ENCODE results near the gene TEX48.

Gene TEX48

DNA sequence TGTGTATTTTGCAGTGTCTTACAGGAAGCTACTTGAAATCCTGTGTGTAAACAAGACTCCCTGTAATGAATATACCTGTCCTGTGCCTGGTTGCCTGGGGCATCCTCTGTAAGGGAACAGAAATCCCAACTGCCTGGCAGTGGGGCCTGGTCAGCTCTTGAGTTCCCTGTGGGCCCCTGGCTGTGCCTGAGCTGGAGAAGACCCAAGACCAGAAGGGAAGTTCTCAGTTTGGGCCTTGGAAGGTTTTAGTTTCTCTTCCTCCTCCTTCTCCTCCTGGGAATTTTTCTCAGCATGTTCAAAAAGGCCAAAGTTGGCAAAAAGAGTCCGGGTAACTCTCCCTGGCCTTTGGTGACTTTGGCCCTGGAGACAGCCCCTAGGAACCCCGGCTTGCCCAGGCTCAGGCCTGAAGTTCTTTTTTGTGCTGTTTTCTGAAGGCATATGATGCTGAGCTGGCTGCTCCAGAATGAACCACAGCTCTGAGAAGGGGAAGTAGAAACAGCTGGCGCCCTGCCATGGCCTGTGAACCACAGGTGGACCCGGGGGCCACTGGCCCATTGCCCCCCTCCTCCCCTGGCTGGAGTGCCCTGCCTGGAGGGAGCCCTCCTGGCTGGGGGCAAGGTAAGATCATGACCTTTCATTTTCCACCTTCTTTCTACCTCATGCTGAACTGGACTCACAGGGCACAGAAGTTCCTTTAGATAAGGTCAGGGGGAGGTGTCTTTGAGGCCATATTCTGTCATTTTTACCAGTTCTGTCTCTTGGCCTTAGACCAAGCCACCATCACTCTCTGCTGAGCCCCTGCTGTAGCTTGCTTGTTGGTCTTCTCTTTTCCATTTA lies 65.1 kb downstream of the TEX48 start:
- DNase-seq: no peak
